ENCODE results near the gene HNRNPAB. TPM values are rescaled to one million over a fixed set of nuclear protein-coding genes. Genes with fewer than 3 reads are reported as not detected.
"Not testable (repeated sequence)": the region's sequence is repeated elsewhere in the genome, so short reads cannot be mapped to it uniquely, and the experiment has no call there.

The HNRNPAB gene
- total and polyA plus RNA-seq, 12 donors, result 40.7 to 265 (median 117) TPM

- Histone ChIP-seq H3K27ac (no peak overlapping the region), H3K27me3 (no peaks in the 10 kb centered on the region), H3K4me1 (replicated peaks in 1 of 2) (no peaks in the 10 kb centered on the region), H3K36me3 (replicated peaks in 1 of 2) (no peaks in the 10 kb centered on the region), H3K4me3 (no peak overlapping the region), H3K9me3 (replicated peaks in 1 of 3) (no peaks in the 10 kb centered on the region)
- 65 to 78% (median 74%) methylated on average over 7 to 13 of the region's 13 CpGs for WGBS, 4 donors
- no peak for TF ChIP-seq CTCF (IDR thresholded peaks at IDR 0.05)
- TF ChIP-seq POLR2A (IDR thresholded peaks at IDR 0.05), result no peak
- no peak for DNase-seq
- intact Hi-C loops (cut with DNase I), result no loop called here
These were observed 45.1 kb downstream of the HNRNPAB start for GRCh38 chr5:178249191-178249989.

GRCh38 chr5:178250263-178250662 is 45.9 kb downstream of the HNRNPAB start:
- no peak for TF ChIP-seq POLR2A (IDR thresholded peaks at IDR 0.05)
- TF ChIP-seq CTCF (IDR thresholded peaks at IDR 0.05), result no peak
- intact Hi-C loops (cut with DNase I), result no loop called here
- H3K36me3 ChIP-seq (replicated peaks in 1 of 2), result no peaks in the 10 kb centered on the region
- H3K4me1 ChIP-seq (replicated peaks in 1 of 2), result no peaks in the 10 kb centered on the region
- 77 to 83% (median 79%) methylated on average over 6 of the region's 6 CpGs for WGBS, 4 donors
- no peaks in the 10 kb centered on the region for H3K9me3 ChIP-seq (replicated peaks in 1 of 3)
- no peak for DNase-seq
- H3K27ac ChIP-seq, result no peak overlapping the region
- H3K27me3 ChIP-seq, result no peaks in the 10 kb centered on the region
- no peak overlapping the region for H3K4me3 ChIP-seq

GRCh38 chr5:178252258-178252657 is 47.9 kb downstream of the HNRNPAB start:
- 67 to 73% (median 70%) methylated on average over 7 to 8 of the region's 8 CpGs for WGBS, 4 donors

GRCh38 chr5:178253632-178254031 is 49.3 kb downstream of the HNRNPAB start:
- DNase-seq; H3K4me3 ChIP-seq; H3K9me3 ChIP-seq (replicated peaks in 1 of 3); H3K27me3 ChIP-seq; H3K36me3 ChIP-seq (replicated peaks in 1 of 2); H3K4me1 ChIP-seq (replicated peaks in 1 of 2); intact Hi-C loops (cut with DNase I); H3K27ac ChIP-seq: not testable (repeated sequence)
- 85 to 94% (median 89%) methylated on average over 16 to 18 of the region's 18 CpGs for WGBS, 4 donors

More at GRCh38 chr5:178252258-178252657, 47.9 kb downstream of the HNRNPAB start:
- Histone ChIP-seq H3K9me3 (replicated peaks in 1 of 3) (no peaks in the 10 kb centered on the region), H3K4me1 (replicated peaks in 1 of 2) (no peaks in the 10 kb centered on the region), H3K27me3 (no peaks in the 10 kb centered on the region), H3K27ac (no peak overlapping the region), H3K36me3 (replicated peaks in 1 of 2) (no peaks in the 10 kb centered on the region), H3K4me3 (no peak overlapping the region)
- no peak for DNase-seq
- intact Hi-C loops (cut with DNase I), result no loop called here
- no peak for TF ChIP-seq POLR2A (IDR thresholded peaks at IDR 0.05)
- TF ChIP-seq CTCF (IDR thresholded peaks at IDR 0.05), result no peak

- intact Hi-C loops (cut with DNase I), result no loop called here
- Histone ChIP-seq H3K9me3 (replicated peaks in 1 of 3) (no peaks in the 10 kb centered on the region), H3K27me3 (no peaks in the 10 kb centered on the region), H3K27ac (no peak overlapping the region), H3K36me3 (replicated peaks in 1 of 2) (no peaks in the 10 kb centered on the region), H3K4me3 (no peak overlapping the region), H3K4me1 (replicated peaks in 1 of 2) (no peaks in the 10 kb centered on the region)
- no peak for TF ChIP-seq POLR2A (IDR thresholded peaks at IDR 0.05)
- TF ChIP-seq CTCF (IDR thresholded peaks at IDR 0.05), result no peak
- no peak for DNase-seq
- 77 to 95% (median 81%) methylated on average over 8 to 19 of the region's 19 CpGs for WGBS, 4 donors
These were observed 52.4 kb downstream of the HNRNPAB start for GRCh38 chr5:178256746-178257145.
